ENCODE data around the gene TENM3.

- TF ChIP-seq EZH2 (optimal IDR thresholded peaks at IDR 0.05; ENCODE audit: low read depth, low read length) (no peak), CTCF (IDR thresholded peaks at IDR 0.05; ENCODE audit: low read length) (no peak)
These were observed 502.0 kb downstream of the TENM3 start for GRCh38 chr4:182745237-182745636.

Measured in MM.1S (cell line).